Ascending aorta (tissue), 2 donors: ENCODE results near the gene NMB. TPM values are rescaled to one million over a fixed set of nuclear protein-coding genes. Genes with fewer than 3 reads are reported as not detected.
A peak's percentile ranks its signal among the peaks of the same experiment; 100 is the strongest.
"Not testable (repeated sequence)": the region's sequence is repeated elsewhere in the genome, so short reads cannot be mapped to it uniquely, and the experiment has no call there.

Experiments
- DNase-seq, 2 donors: peaks; one replicate each; pipeline ENCODE4 v3.0.0-alpha.2; 2019; ENCODE audit warnings: low spot score in 2 of 2
- H3K27ac ChIP-seq, 2 donors: fragments of 200-600 bp; sonication (generic); one replicate each; pipeline ENCODE4 v1.5.1; 2016 to 2017; ENCODE audit warnings: mild to moderate bottlenecking in 1 of 2
- H3K27me3 ChIP-seq: fragments of 200-600 bp; sonication (generic); one replicate; pipeline ENCODE4 v1.5.1; 2017
- H3K36me3 ChIP-seq, 2 donors: fragments of 200-600 bp; sonication (generic); one replicate each; pipeline ENCODE4 v1.5.1; 2016
- H3K4me1 ChIP-seq, 2 donors: fragments of 200-600 bp; sonication (generic); one replicate each; pipeline ENCODE4 v1.5.1; 2016 to 2017; ENCODE audit warnings: mild to moderate bottlenecking in 1 of 2
- H3K4me3 ChIP-seq, 2 donors: fragments of 200-600 bp; sonication (generic); one replicate each; pipeline ENCODE4 v1.5.1; 2016 to 2017; ENCODE audit warnings: mild to moderate bottlenecking in 1 of 2
- H3K9me3 ChIP-seq, 2 donors: fragments of 200-600 bp; sonication (generic); one replicate each; pipeline ENCODE4 v1.5.1; 2016
- intact Hi-C: fragments of 100-400 bp; cut with DNase I; formaldehyde crosslinking; loops from one replicate; pipeline ENCODE4 v1.15.1; 2023
- total RNA-seq: library from RNA; depleted of rRNA; stranded (reverse); fragments of >200 nt; gene quantifications from one replicate; pipeline ENCODE4 v1.1.0, GENCODE V29; 2016
- TF ChIP-seq, protein P1 (sequence below), 3 experiments: fragments of 200-600 bp in 2 of 3; fragments of 450-650 bp in 1 of 3; sonication (generic) in 2 of 3; IDR thresholded peaks; one replicate each; pipeline ENCODE4 v1.5.1; 2016 to 2019; ENCODE audit warnings: antibody characterized with exemption in 3 of 3, mild to moderate bottlenecking in 1 of 3, moderate library complexity in 1 of 3

NMB gene
- total RNA-seq, 1 donor from 2014 or later = 18.8 TPM

DNA sequence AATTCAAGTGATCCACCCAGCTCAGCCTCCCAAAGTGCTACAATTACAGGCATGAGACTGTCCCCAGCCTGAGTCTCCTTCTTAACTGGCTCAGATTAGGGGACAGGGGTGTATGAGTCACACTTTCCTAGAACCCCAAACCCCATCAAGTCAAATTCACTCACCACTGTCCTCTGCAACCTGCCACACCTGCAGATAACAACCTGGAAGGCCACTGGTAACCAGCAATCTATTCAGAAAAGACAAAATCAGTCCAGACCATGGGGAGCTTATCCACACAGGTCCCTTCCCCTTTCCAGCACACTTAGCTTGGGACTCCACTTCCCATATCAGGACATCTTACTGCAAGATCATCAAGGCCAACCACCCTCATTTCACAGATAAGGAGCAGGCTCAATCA lies 10.3 kb downstream of the NMB start:
- Histone ChIP-seq H3K4me3 (no peak overlapping the region), H3K27me3 (no peaks in the 10 kb centered on the region), H3K4me1 (peaks cover 1 to 14% of the 10 kb centered on the region in 2 donors), H3K27ac (no peak overlapping the region), H3K9me3 (no peaks in the 10 kb centered on the region), H3K36me3 (peaks cover 65 to 92% of the 10 kb centered on the region in 2 donors)
- intact Hi-C loops = no loop called here
- no peak for DNase-seq
- TF ChIP-seq, protein P1, sequence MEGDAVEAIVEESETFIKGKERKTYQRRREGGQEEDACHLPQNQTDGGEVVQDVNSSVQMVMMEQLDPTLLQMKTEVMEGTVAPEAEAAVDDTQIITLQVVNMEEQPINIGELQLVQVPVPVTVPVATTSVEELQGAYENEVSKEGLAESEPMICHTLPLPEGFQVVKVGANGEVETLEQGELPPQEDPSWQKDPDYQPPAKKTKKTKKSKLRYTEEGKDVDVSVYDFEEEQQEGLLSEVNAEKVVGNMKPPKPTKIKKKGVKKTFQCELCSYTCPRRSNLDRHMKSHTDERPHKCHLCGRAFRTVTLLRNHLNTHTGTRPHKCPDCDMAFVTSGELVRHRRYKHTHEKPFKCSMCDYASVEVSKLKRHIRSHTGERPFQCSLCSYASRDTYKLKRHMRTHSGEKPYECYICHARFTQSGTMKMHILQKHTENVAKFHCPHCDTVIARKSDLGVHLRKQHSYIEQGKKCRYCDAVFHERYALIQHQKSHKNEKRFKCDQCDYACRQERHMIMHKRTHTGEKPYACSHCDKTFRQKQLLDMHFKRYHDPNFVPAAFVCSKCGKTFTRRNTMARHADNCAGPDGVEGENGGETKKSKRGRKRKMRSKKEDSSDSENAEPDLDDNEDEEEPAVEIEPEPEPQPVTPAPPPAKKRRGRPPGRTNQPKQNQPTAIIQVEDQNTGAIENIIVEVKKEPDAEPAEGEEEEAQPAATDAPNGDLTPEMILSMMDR (IDR thresholded peaks at IDR 0.05) = no peak

DNA sequence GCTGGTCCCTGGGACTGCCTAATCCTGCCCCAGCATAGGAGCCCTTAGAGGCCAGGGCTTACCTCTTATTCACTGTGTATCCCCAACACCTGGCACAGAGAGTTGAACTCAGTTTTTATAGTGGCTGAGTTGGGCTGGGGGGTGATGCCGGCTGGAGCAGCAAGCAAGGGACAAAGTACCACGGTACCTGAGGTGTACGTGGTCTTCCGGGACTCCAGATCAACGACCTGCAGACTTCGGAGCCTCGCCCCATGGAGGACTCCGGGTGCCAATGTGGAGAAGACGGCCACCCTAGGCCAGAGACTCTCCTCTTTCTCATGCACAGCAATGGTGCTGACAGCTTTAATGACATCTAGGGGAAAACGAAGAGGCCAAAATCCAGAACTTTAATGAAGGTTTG lies 12.0 kb downstream of the NMB start:
- no peak for DNase-seq
- no peaks in the 10 kb centered on the region for H3K27me3 ChIP-seq
- H3K4me3 ChIP-seq = no peak overlapping the region
- peaks cover 0 to 6% of the 10 kb centered on the region in 2 donors for H3K4me1 ChIP-seq
- H3K36me3 ChIP-seq = peaks cover 81 to 96% of the 10 kb centered on the region in 2 donors
- no peak overlapping the region for H3K27ac ChIP-seq
- TF ChIP-seq, protein P1 (IDR thresholded peaks at IDR 0.05) = no peak
- intact Hi-C loops = no loop called here
- H3K9me3 ChIP-seq = no peaks in the 10 kb centered on the region

DNA sequence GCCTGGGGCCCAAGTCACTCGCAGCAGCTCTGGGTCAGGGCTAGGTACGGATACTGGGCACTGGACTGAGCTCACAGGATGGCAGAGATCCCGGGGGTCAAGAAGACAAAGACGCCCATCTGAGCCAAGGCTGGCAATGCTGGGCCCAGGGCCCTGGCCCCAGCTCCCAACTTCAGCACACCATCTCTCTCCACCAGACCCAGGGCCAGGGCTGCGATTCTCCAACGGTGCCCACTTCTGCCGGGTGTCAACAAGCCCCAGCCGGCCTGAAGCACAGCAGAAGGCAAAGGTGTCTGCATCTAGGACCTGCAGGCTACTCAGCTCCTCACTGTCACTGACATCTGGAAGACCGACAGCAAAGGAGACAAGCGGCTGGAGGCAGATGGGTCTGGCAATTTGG lies 12.5 kb downstream of the NMB start:
- no peak overlapping the region for H3K27ac ChIP-seq
- intact Hi-C loops = no loop called here
- H3K4me1 ChIP-seq = peaks cover 0 to 6% of the 10 kb centered on the region in 2 donors
- H3K9me3 ChIP-seq = no peaks in the 10 kb centered on the region
- H3K4me3 ChIP-seq = no peak overlapping the region
- no peaks in the 10 kb centered on the region for H3K27me3 ChIP-seq
- H3K36me3 ChIP-seq = peaks cover 81 to 94% of the 10 kb centered on the region in 2 donors
- DNase-seq = no peak
- TF ChIP-seq, protein P1 (IDR thresholded peaks at IDR 0.05) = no peak

DNA sequence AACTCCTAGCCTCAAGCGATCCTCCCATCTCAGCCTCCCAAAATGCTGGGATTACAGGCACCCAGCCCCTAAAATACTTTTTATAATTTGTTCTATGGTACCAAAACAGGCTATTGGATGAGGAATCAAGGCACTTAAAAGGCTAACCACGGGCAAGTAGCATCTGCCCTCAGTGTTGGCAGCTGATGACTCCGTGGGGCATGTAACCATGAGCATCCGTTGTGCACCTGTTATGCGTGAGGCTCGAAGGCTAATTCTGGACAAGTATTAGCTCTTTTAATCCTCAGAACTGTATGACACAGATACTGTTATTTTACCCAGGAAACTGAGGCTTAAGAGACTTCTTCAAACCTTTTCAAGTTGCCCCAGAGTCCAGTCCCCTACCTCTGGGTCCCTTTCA lies 14.2 kb downstream of the NMB start:
- intact Hi-C loops = no loop called here
- peaks cover 84 to 94% of the 10 kb centered on the region in 2 donors for H3K36me3 ChIP-seq
- no peak overlapping the region for H3K27ac ChIP-seq
- DNase-seq = no peak
- no peaks in the 10 kb centered on the region for H3K27me3 ChIP-seq
- no peak overlapping the region for H3K4me3 ChIP-seq
- no peaks in the 10 kb centered on the region for H3K9me3 ChIP-seq
- no peaks in the 10 kb centered on the region for H3K4me1 ChIP-seq
- TF ChIP-seq, protein P1 (IDR thresholded peaks at IDR 0.05) = no peak

DNA sequence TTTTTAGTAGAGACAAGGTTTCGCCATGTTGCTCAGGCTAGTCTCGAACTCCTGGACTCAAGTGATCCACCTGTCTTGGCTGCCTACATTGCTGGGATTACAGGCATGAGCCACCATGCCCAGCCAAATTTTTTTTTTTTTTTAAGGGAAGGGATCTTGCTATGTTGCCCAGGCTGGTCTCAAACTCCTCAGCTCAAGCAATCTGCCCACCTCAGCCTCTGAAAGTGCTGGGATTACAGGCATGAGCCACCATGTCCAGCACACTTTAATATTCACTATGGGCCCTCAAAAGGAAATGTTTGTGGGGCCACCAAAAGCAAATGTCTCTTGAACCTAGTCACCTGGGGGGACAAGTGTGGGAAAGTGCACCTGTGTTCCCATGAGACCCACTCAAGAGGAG lies 15.4 kb downstream of the NMB start:
- DNase-seq, intact Hi-C loops, H3K4me3 ChIP-seq, H3K9me3 ChIP-seq, H3K4me1 ChIP-seq, H3K27ac ChIP-seq, H3K27me3 ChIP-seq: not testable (repeated sequence)
- H3K36me3 ChIP-seq = peaks cover 76 to 82% of the 10 kb centered on the region in 2 donors

DNA sequence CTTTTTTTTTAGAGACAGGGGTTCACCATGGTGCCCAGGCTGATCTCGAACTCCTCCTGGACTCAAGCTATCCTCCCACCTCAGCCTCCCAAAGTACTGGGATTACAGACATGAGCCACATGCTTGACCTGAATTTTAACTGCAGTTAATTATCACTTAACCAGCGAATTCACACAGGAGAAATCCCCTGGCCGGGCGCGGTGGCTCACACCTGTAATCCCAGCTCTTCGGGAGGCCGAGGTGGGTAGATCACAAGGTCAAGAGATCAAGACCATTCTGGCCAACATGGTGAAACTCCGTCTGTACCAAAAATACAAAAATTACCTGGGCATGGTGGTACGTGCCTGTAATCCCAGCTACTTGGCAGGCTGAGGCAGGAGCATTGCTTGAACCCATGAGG lies 16.1 kb downstream of the NMB start:
- H3K27me3 ChIP-seq, H3K4me3 ChIP-seq, H3K4me1 ChIP-seq, DNase-seq, intact Hi-C loops, H3K9me3 ChIP-seq, H3K27ac ChIP-seq: not testable (repeated sequence)
- H3K36me3 ChIP-seq = peaks cover 71 to 80% of the 10 kb centered on the region in 2 donors

DNA sequence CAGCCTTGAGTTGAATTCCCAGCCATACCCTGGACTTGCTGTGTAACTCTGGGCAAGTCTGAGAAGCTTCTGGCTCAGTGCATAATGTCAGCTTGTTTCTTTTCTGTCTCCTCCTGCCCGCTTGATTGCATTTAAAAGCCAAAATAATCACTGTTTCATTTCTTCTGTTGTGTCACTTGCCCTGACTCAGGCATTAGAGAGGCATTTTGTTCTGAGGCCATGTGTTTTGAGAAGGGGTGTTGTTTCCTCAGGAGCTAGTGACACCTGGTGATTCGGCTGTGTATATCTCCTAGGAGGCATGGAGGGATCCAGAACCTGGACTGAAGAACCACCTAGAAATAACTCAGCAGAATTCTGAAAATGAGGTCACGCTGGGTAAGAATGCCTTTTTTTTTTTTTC lies 19.9 kb downstream of the NMB start:
- peaks cover 50% of the 10 kb centered on the region in 2 donors for H3K36me3 ChIP-seq
- no peak for DNase-seq
- intact Hi-C loops = no loop called here

More for the DNA sequence above, 19.9 kb downstream of the NMB start:
- TF ChIP-seq, protein P1 (IDR thresholded peaks at IDR 0.05) = peak in 1 of 3 experiments; percentile 29
- Histone ChIP-seq H3K27ac (peak overlapping the region; percentile 0 to 48), H3K4me1 (peaks cover 7 to 21% of the 10 kb centered on the region in 2 donors), H3K9me3 (no peaks in the 10 kb centered on the region), H3K27me3 (no peaks in the 10 kb centered on the region), H3K4me3 (no peak overlapping the region)
